CD8-positive, alpha-beta memory T cell (primary cell): ENCODE results near the gene JMJD1C. TPM values are rescaled to one million over a fixed set of nuclear protein-coding genes. Genes with fewer than 3 reads are reported as not detected.

Source experiments
- CTCF ChIA-PET: fragments of 350-600 bp; sonication (Branson Sonifier 250); formaldehyde crosslinking; loops from one replicate; lab custom pipeline; 2021; ENCODE audit warnings: antibody characterized with exemption; lab: Charles Lee
- POLR2A ChIA-PET: fragments of 350-600 bp; sonication (Branson Sonifier 250); formaldehyde crosslinking; loops from one replicate; lab custom pipeline; 2021; ENCODE audit warnings: antibody characterized with exemption; lab: Charles Lee
- DNase-seq, 5 donors: peaks; one replicate each; pipeline versions ENCODE4 v3.0.0 to v3.0.0-alpha.2; 2020 to 2022; ENCODE audit warnings: mixed read lengths in 1 of 5
- H3K27ac ChIP-seq: one replicate; pipeline ENCODE4 v1.7.0; 2013; ENCODE audit warnings: low read depth, mild to moderate bottlenecking, low read length, moderate library complexity
- H3K27me3 ChIP-seq: 2 replicates; pipeline ENCODE4 v1.7.0; 2013; ENCODE audit warnings: low read length, mild to moderate bottlenecking; ENCODE audit not compliant: insufficient read depth, poor library complexity, severe bottlenecking
- H3K36me3 ChIP-seq: 2 replicates; pipeline ENCODE4 v1.7.0; 2013; ENCODE audit warnings: mild to moderate bottlenecking, low read length, moderate library complexity; ENCODE audit not compliant: insufficient read depth
- H3K4me1 ChIP-seq: 2 replicates; pipeline ENCODE4 v1.7.0; 2013; ENCODE audit warnings: mild to moderate bottlenecking, low read length, moderate library complexity; ENCODE audit not compliant: insufficient read depth
- H3K4me3 ChIP-seq: 2 replicates; pipeline ENCODE4 v1.7.0; 2013; ENCODE audit warnings: mild to moderate bottlenecking, low read length
- H3K9me3 ChIP-seq: 2 replicates; pipeline ENCODE4 v1.7.0; 2013; ENCODE audit warnings: mild to moderate bottlenecking, low read length
- H3K27ac Mint-ChIP-seq, 8 donors: one replicate each; pipeline ENCODE4 v1.8.0; 2020 to 2021; ENCODE audit warnings: mixed read lengths in 8 of 8, mild to moderate bottlenecking in 6 of 8, inconsistent platforms in 3 of 8, moderate library complexity in 3 of 8
- H3K27me3 Mint-ChIP-seq, 2 donors: one replicate each; pipeline ENCODE4 v1.8.0; 2020 to 2021; ENCODE audit warnings: mixed read lengths in 2 of 2, mild to moderate bottlenecking in 1 of 2, moderate library complexity in 1 of 2
- H3K36me3 Mint-ChIP-seq, 3 donors: one replicate each; pipeline ENCODE4 v1.8.0; 2020 to 2021; ENCODE audit warnings: mixed read lengths in 3 of 3, inconsistent platforms in 1 of 3, mild to moderate bottlenecking in 1 of 3
- H3K4me1 Mint-ChIP-seq, 3 donors: one replicate each; pipeline ENCODE4 v1.8.0; 2020 to 2021; ENCODE audit warnings: mixed read lengths in 3 of 3, inconsistent platforms in 1 of 3, mild to moderate bottlenecking in 1 of 3
- H3K4me3 Mint-ChIP-seq, 7 donors: one replicate each; pipeline ENCODE4 v1.8.0; 2020 to 2021; ENCODE audit warnings: mixed read lengths in 7 of 7, mild to moderate bottlenecking in 6 of 7, moderate library complexity in 4 of 7, inconsistent platforms in 2 of 7
- H3K9me3 Mint-ChIP-seq, 5 donors: one replicate each; pipeline ENCODE4 v1.8.0; 2020 to 2022; ENCODE audit warnings: mixed read lengths in 5 of 5, mild to moderate bottlenecking in 3 of 5, moderate library complexity in 2 of 5, inconsistent platforms in 1 of 5
- polyA plus RNA-seq: library from polyadenylated mRNA; unstranded; fragments of 300-500 nt; fragmentation: Illumina TruSeq; gene quantifications from one replicate; pipeline ENCODE4 v1.2.3, GENCODE V29; 2021
- total RNA-seq, 2 experiments: library from RNA; stranded (reverse); gene quantifications; one replicate each; pipeline ENCODE4 v1.2.3, GENCODE V29; 2021

Gene JMJD1C
- total and polyA plus RNA-seq, 3 experiments from 2014 or later: 41.7 to 51.9 (median 46.0) TPM

GRCh38 chr10:63364918-63365317 is 100.9 kb downstream of the JMJD1C start:
- peaks cover 0 to 7% (median 5%) of the 10 kb centered on the region in 3 donors for H3K36me3 Mint-ChIP-seq
- POLR2A ChIA-PET: no interaction called here
- peaks cover 0 to 3% (median 0%) of the 10 kb centered on the region in 3 donors for H3K4me1 Mint-ChIP-seq
- no peaks in the 10 kb centered on the region for H3K27me3 ChIP-seq
- DNase-seq: no peak
- CTCF ChIA-PET: interaction anchor here (0.8 kb wide), 1 partner anchor 264 kb away, joined by 3 read pairs; no protein-coding TSS in a partner anchor
- no peaks in the 10 kb centered on the region for H3K4me1 ChIP-seq
- H3K27ac ChIP-seq: no peak overlapping the region
- H3K9me3 Mint-ChIP-seq: no peaks in the 10 kb centered on the region
- H3K4me3 ChIP-seq: no peak overlapping the region
- no peaks in the 10 kb centered on the region for H3K36me3 ChIP-seq
- H3K27ac Mint-ChIP-seq: peak overlapping the region in 1 of 8 donors; percentile 87
- no peak overlapping the region for H3K4me3 Mint-ChIP-seq
- H3K27me3 Mint-ChIP-seq: no peaks in the 10 kb centered on the region
- H3K9me3 ChIP-seq: no peaks in the 10 kb centered on the region

DNA sequence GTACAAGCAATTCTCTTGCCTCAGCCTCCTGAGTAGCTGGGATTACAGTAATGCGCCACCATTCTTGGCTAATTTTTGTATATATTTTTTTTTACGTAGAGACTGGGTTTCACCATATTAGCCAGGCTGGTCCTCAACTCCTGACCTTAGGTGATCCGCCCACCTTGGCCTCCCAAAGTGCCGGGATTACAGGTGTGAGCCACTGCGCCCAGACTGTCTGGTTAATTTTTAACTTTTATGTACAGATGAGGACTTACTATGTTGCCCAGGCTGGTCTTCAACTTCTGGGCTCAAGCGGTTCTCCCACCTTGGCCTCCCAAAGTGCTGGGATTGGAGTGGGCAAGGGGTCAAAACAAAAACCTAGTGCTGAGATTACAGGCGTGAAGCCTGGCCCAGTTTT is 101.8 kb downstream of the JMJD1C start:
- H3K27ac Mint-ChIP-seq: no peak overlapping the region
- H3K4me1 ChIP-seq: no peaks in the 10 kb centered on the region
- no peak overlapping the region for H3K4me3 Mint-ChIP-seq
- peaks cover 0 to 4% (median 3%) of the 10 kb centered on the region in 3 donors for H3K4me1 Mint-ChIP-seq
- no peak overlapping the region for H3K4me3 ChIP-seq
- H3K36me3 ChIP-seq: no peaks in the 10 kb centered on the region
- H3K9me3 Mint-ChIP-seq: no peaks in the 10 kb centered on the region
- peaks cover 0 to 7% (median 5%) of the 10 kb centered on the region in 3 donors for H3K36me3 Mint-ChIP-seq
- POLR2A ChIA-PET: no interaction called here
- no peaks in the 10 kb centered on the region for H3K9me3 ChIP-seq
- no peaks in the 10 kb centered on the region for H3K27me3 Mint-ChIP-seq
- H3K27me3 ChIP-seq: no peaks in the 10 kb centered on the region
- no peak overlapping the region for H3K27ac ChIP-seq
- CTCF ChIA-PET: interaction anchor here (0.8 kb wide), 1 partner anchor 265 kb away, joined by 3 read pairs; no protein-coding TSS in a partner anchor
- no peak for DNase-seq

DNA sequence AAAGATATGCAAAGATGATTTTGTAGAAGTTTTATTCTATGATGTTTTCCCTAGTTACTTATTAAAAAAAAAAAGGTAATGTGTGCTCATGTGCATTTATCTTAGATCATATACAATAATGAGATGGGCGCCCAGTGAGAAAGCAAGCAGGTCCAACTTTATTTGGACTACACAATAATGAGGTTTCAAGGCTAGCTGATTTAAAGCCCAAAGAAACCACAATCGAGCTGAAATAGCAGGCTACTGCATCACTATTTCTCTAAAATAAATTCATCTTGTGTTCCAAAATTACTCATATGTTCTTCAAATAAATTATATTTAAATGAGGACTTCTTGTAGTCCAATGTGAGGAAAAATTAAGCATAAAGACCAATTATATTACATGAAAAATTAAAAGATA is 110.1 kb downstream of the JMJD1C start:
- DNase-seq: no peak
- Histone ChIP-seq H3K27ac (no peak overlapping the region), H3K36me3 (no peaks in the 10 kb centered on the region), H3K27me3 (no peaks in the 10 kb centered on the region), H3K4me3 (no peak overlapping the region), H3K4me1 (no peaks in the 10 kb centered on the region), H3K9me3 (no peaks in the 10 kb centered on the region)
- H3K27ac Mint-ChIP-seq: peak overlapping the region in 2 of 8 donors; percentile 9 to 21
- peaks cover 12 to 32% (median 20%) of the 10 kb centered on the region in 3 donors for H3K4me1 Mint-ChIP-seq
- POLR2A ChIA-PET: no interaction called here
- H3K27me3 Mint-ChIP-seq: no peaks in the 10 kb centered on the region
- no peak overlapping the region for H3K4me3 Mint-ChIP-seq
- no peaks in the 10 kb centered on the region for H3K9me3 Mint-ChIP-seq
- H3K36me3 Mint-ChIP-seq: peaks cover 0 to 5% (median 0%) of the 10 kb centered on the region in 3 donors
- CTCF ChIA-PET: no interaction called here

- CTCF ChIA-PET: no interaction called here
- no peaks in the 10 kb centered on the region for H3K9me3 ChIP-seq
- H3K4me1 ChIP-seq: no peaks in the 10 kb centered on the region
- H3K36me3 ChIP-seq: no peaks in the 10 kb centered on the region
- Mint-ChIP-seq H3K4me1 (peaks cover 12 to 29% (median 20%) of the 10 kb centered on the region in 3 donors), H3K27ac (no peak overlapping the region), H3K27me3 (no peaks in the 10 kb centered on the region), H3K9me3 (no peaks in the 10 kb centered on the region), H3K36me3 (peaks cover 0 to 5% (median 0%) of the 10 kb centered on the region in 3 donors), H3K4me3 (no peak overlapping the region)
- no peak overlapping the region for H3K27ac ChIP-seq
- no peaks in the 10 kb centered on the region for H3K27me3 ChIP-seq
- no peak overlapping the region for H3K4me3 ChIP-seq
- POLR2A ChIA-PET: no interaction called here
- DNase-seq: no peak
Measured at GRCh38 chr10:63352976-63353375, 112.8 kb downstream of the JMJD1C start.

- Mint-ChIP-seq H3K4me3 (no peak overlapping the region), H3K36me3 (peaks cover 0 to 5% (median 0%) of the 10 kb centered on the region in 3 donors)
- POLR2A ChIA-PET: no interaction called here
Measured at GRCh38 chr10:63348245-63348850, 117.4 kb downstream of the JMJD1C start.

GRCh38 chr10:63346015-63346441 is 119.7 kb downstream of the JMJD1C start:
- Histone ChIP-seq H3K9me3 (no peaks in the 10 kb centered on the region), H3K27me3 (no peaks in the 10 kb centered on the region), H3K27ac (no peak overlapping the region), H3K4me3 (no peak overlapping the region), H3K4me1 (no peaks in the 10 kb centered on the region), H3K36me3 (no peaks in the 10 kb centered on the region)
- ChIA-PET POLR2A (no interaction called here), CTCF (interaction anchor here (1.6 kb wide), 1 partner anchor 22 kb away, joined by 3 read pairs; no protein-coding TSS in a partner anchor)
- Mint-ChIP-seq H3K9me3 (no peaks in the 10 kb centered on the region), H3K4me3 (no peak overlapping the region), H3K4me1 (peaks cover 3 to 23% (median 18%) of the 10 kb centered on the region in 3 donors), H3K27ac (no peak overlapping the region), H3K27me3 (no peaks in the 10 kb centered on the region), H3K36me3 (no peaks in the 10 kb centered on the region)
- DNase-seq: no peak

More at GRCh38 chr10:63348245-63348850, 117.4 kb downstream of the JMJD1C start:
- Histone ChIP-seq H3K27ac (no peak overlapping the region), H3K36me3 (no peaks in the 10 kb centered on the region), H3K4me1 (no peaks in the 10 kb centered on the region), H3K9me3 (no peaks in the 10 kb centered on the region), H3K27me3 (no peaks in the 10 kb centered on the region), H3K4me3 (no peak overlapping the region)
- CTCF ChIA-PET: no interaction called here
- H3K27me3 Mint-ChIP-seq: no peaks in the 10 kb centered on the region
- no peak for DNase-seq
- H3K9me3 Mint-ChIP-seq: no peaks in the 10 kb centered on the region
- no peak overlapping the region for H3K27ac Mint-ChIP-seq
- peaks cover 0 to 24% (median 15%) of the 10 kb centered on the region in 3 donors for H3K4me1 Mint-ChIP-seq

- Histone ChIP-seq H3K27me3 (no peaks in the 10 kb centered on the region), H3K27ac (no peak overlapping the region), H3K4me1 (no peaks in the 10 kb centered on the region), H3K4me3 (no peak overlapping the region), H3K36me3 (no peaks in the 10 kb centered on the region), H3K9me3 (no peaks in the 10 kb centered on the region)
- H3K36me3 Mint-ChIP-seq: peaks cover 0 to 3% (median 0%) of the 10 kb centered on the region in 3 donors
- POLR2A ChIA-PET: no interaction called here
- H3K4me1 Mint-ChIP-seq: peaks cover 3 to 23% (median 18%) of the 10 kb centered on the region in 3 donors
- H3K27ac Mint-ChIP-seq: no peak overlapping the region
- H3K4me3 Mint-ChIP-seq: no peak overlapping the region
- DNase-seq: no peak
- CTCF ChIA-PET: interaction anchor here (0.8 kb wide), 1 partner anchor 39 kb away, joined by 3 read pairs; no protein-coding TSS in a partner anchor
- no peaks in the 10 kb centered on the region for H3K9me3 Mint-ChIP-seq
- no peaks in the 10 kb centered on the region for H3K27me3 Mint-ChIP-seq
Measured at GRCh38 chr10:63344269-63344668, 121.5 kb downstream of the JMJD1C start.

DNA sequence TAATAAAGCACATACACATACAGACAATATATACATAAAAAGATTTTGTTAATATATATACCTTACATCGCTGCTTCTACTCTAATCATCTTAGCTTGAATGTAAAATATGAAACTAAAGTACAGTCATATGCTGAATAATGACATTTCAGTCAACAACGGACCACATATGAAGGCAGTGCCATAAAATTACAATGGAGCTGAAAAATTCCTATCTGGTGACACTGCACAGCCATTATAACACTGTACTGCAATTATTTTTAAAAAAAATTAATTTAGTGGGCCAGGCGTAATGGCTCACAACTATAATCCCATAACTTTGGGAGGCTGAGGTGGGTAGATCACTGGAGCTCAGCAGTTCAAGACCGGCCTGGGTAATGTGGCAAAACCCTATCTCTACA is 122.3 kb downstream of the JMJD1C start:
- Histone ChIP-seq H3K27me3 (no peaks in the 10 kb centered on the region), H3K9me3 (no peaks in the 10 kb centered on the region), H3K4me3 (no peak overlapping the region), H3K27ac (no peak overlapping the region), H3K36me3 (no peaks in the 10 kb centered on the region), H3K4me1 (no peaks in the 10 kb centered on the region)
- DNase-seq: no peak
- Mint-ChIP-seq H3K27me3 (no peaks in the 10 kb centered on the region), H3K9me3 (no peaks in the 10 kb centered on the region), H3K27ac (no peak overlapping the region), H3K4me1 (peaks cover 3 to 23% (median 18%) of the 10 kb centered on the region in 3 donors), H3K36me3 (peaks cover 0 to 3% (median 0%) of the 10 kb centered on the region in 3 donors), H3K4me3 (no peak overlapping the region)
- CTCF ChIA-PET: interaction anchor here (0.8 kb wide), 1 partner anchor 39 kb away, joined by 3 read pairs; no protein-coding TSS in a partner anchor
- POLR2A ChIA-PET: no interaction called here
